Breast epithelium (tissue), 3 donors: ENCODE data around the gene CARD14.

Experiments
- CTCF ChIP-seq, 3 donors: fragments of 450-650 bp; IDR thresholded peaks; one replicate each; pipeline ENCODE4 v1.5.1; 2016 to 2017; ENCODE audit warnings: antibody characterized with exemption in 3 of 3, mild to moderate bottlenecking in 3 of 3, moderate library complexity in 3 of 3
- POLR2AphosphoS5 ChIP-seq, 3 donors: sonication (generic); formaldehyde crosslinking; IDR thresholded peaks; one replicate each; pipeline ENCODE4 v1.6.1; 2017; ENCODE audit warnings: antibody characterized with exemption in 3 of 3

GRCh38 chr17:80244871-80245509 is 75.2 kb downstream of the CARD14 start:
- no peak for TF ChIP-seq CTCF (IDR thresholded peaks at IDR 0.05)
- TF ChIP-seq POLR2AphosphoS5 (IDR thresholded peaks at IDR 0.05) = no peak
